A549 (cell line): Measurements from ENCODE around the gene GLB1L3.

ENCODE experiments used
- BHLHE40 ChIP-seq: IDR thresholded peaks from 2 replicates; pipeline ENCODE4 v1.6.1; 2012; ENCODE audit warnings: low read depth, low read length, inconsistent platforms
- CTCF ChIP-seq: fragments of >200 bp; sonication (Bioruptor Twin); formaldehyde crosslinking; IDR thresholded peaks from 3 replicates; pipeline ENCODE4 v1.5.1; 2016
- E2F6 ChIP-seq: IDR thresholded peaks from 2 replicates; pipeline ENCODE4 v1.6.1; 2012; ENCODE audit warnings: low read depth, borderline replicate concordance
- JUN ChIP-seq, 2 experiments: fragments of >200 bp; sonication (Bioruptor Twin); formaldehyde crosslinking; IDR thresholded peaks; 2 replicates in 1 of 2; 3 replicates in 1 of 2; pipeline ENCODE4 v1.6.1; 2016 to 2017
- MAFK ChIP-seq: fragments of 450-650 bp; IDR thresholded peaks from 2 replicates; pipeline ENCODE4 v1.6.1; 2014; ENCODE audit not compliant: partially characterized antibody
- MAZ ChIP-seq: fragments of 150-350 bp; IDR thresholded peaks from 2 replicates; pipeline ENCODE4 v1.6.1; 2014; ENCODE audit warnings: antibody characterized with exemption, low read depth, low read length, borderline replicate concordance
- NR3C1 ChIP-seq: fragments of >200 bp; sonication (Bioruptor Twin); formaldehyde crosslinking; IDR thresholded peaks from 3 replicates; pipeline ENCODE4 v1.6.1; 2017
- PHF8 ChIP-seq: fragments of 200-600 bp; sonication (generic); IDR thresholded peaks from 2 replicates; pipeline ENCODE4 v1.6.1; 2016; ENCODE audit warnings: low read depth, mild to moderate bottlenecking, antibody characterized with exemption, moderate library complexity, borderline replicate concordance
- POLR2A ChIP-seq: IDR thresholded peaks from 2 replicates; pipeline ENCODE4 v1.6.1; 2012; ENCODE audit warnings: mild to moderate bottlenecking, low read length
- REST ChIP-seq: fragments of 200-600 bp; sonication (generic); IDR thresholded peaks from 2 replicates; pipeline ENCODE4 v1.6.1; 2016; ENCODE audit warnings: antibody characterized with exemption, mild to moderate bottlenecking, moderate library complexity
- RFX5 ChIP-seq: fragments of 450-650 bp; IDR thresholded peaks from 2 replicates; pipeline ENCODE4 v1.7.1; 2014; ENCODE audit warnings: antibody characterized with exemption, mild to moderate bottlenecking, moderate library complexity
- SMC3 ChIP-seq: fragments of >200 bp; sonication (Bioruptor Twin); formaldehyde crosslinking; IDR thresholded peaks from 3 replicates; pipeline ENCODE4 v1.6.1; 2018; ENCODE audit warnings: inconsistent platforms
- TF ChIP-seq, protein P1 (sequence below): IDR thresholded peaks from 2 replicates; pipeline ENCODE4 v1.6.1; 2012

DNA sequence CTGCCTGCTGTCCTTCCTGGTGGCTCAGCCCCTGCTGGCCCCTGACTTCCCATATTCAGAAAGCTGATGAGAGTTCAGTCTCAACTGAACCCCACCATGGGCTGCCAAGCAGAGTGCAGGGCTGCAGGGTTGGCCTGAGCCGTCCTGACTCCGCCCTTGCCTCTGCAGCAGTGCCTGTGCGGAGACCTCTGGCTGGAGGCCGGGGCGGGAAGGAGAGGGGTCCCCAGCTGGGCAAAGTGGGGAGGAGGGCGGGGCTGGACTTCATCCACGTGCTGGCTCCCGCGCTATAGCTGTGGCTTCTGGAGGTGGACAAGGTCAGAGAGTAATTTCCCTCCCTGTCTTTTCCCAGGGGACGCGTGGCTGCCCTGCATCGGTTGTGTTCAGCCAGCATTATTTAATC lies 13.6 kb downstream of the GLB1L3 start:
- TF ChIP-seq RFX5: no peak
- TF ChIP-seq PHF8: no peak
- TF ChIP-seq POLR2A: no peak
- TF ChIP-seq JUN (IDR thresholded peaks at IDR 0.05): no peak
- no peak for TF ChIP-seq CTCF
- TF ChIP-seq REST: no peak
- TF ChIP-seq NR3C1: no peak
- no peak for TF ChIP-seq MAFK
- TF ChIP-seq, protein P1, sequence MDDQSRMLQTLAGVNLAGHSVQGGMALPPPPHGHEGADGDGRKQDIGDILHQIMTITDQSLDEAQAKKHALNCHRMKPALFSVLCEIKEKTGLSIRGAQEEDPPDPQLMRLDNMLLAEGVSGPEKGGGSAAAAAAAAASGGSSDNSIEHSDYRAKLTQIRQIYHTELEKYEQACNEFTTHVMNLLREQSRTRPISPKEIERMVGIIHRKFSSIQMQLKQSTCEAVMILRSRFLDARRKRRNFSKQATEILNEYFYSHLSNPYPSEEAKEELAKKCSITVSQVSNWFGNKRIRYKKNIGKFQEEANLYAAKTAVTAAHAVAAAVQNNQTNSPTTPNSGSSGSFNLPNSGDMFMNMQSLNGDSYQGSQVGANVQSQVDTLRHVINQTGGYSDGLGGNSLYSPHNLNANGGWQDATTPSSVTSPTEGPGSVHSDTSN: no peak
- no peak for TF ChIP-seq BHLHE40
- TF ChIP-seq MAZ: no peak
- TF ChIP-seq E2F6: no peak
- no peak for TF ChIP-seq SMC3
